ENCODE data around the gene AGO3. TPM values are rescaled to one million over a fixed set of nuclear protein-coding genes. Genes with fewer than 3 reads are reported as not detected.

AGO3 gene
- total RNA-seq, 1 experiment from 2014 or later: 50.1 TPM

DNA sequence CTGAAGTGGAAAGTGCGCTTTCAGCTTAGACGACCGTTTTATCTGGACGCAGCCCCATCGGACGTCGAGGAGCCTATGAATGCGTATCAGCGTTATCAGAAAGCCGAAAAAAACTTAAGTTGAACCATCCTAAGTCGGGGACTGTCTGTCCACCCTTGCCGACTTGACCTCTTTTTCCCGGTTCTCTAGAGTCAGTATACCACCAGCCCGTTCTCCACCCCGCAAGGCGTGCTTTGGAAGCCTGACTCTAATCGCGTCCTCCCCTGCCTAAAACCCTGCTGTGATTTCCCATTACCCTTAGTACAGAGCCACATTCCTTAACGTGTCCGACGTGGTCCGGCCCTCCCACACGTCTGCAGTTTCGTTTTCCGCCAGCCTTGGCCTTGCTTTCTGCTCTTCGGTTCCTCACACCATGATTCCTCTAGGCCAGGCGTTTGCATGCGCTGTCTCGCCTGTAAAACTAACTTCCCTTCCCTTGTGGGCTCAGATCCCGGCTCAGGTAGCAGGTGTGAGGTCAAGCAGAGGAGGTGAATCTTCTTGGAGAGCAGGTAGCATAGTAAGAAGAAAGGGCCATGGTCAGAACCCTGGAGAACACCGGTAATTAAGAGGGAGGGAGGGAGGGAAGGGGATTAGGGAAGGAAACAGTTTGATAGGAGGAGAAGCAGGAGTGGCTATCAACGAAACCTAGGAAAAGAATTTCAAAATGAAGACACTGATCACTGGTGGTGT lies 158.7 kb downstream of the AGO3 start:
- ChIA-PET CTCF (no interaction called here), POLR2A (ENCODE audit: unreplicated experiment) (no interaction called here)
- peak overlapping the region; percentile 87 for H2AFZ ChIP-seq

GRCh38 chr1:36091141-36091540 lies 160.2 kb downstream of the AGO3 start:
- BruUV-seq (replicated peaks): no TSS peak
- no peak for DNase-seq
- Histone ChIP-seq H2AFZ (no peak overlapping the region), H3K9me3 (ENCODE audit: insufficient read depth, low read depth) (no peaks in the 10 kb centered on the region), H3K9me2 (ENCODE audit: insufficient read depth) (no peaks in the 10 kb centered on the region), H3K36me3 (ENCODE audit: low read depth) (peaks cover 26% of the 10 kb centered on the region), H3K4me3 (no peak overlapping the region), H3K27ac (no peak overlapping the region), H4K20me1 (ENCODE audit: insufficient read depth) (peaks cover 16% of the 10 kb centered on the region), H3K4me1 (replicated peaks; ENCODE audit: insufficient read depth) (peaks cover 6% of the 10 kb centered on the region), H3F3A (ENCODE audit: insufficient read depth, low read depth) (peaks cover 20% of the 10 kb centered on the region; the same call in 1 of the 2 replicates), H3K27me3 (ENCODE audit: insufficient read depth, low read depth) (no peaks in the 10 kb centered on the region), H3K4me2 (no peak overlapping the region), H3K79me2 (ENCODE audit: low read depth) (peaks cover 27% of the 10 kb centered on the region)
- CTCF ChIA-PET: no interaction called here
- TF ChIP-seq CTCF (conservative IDR thresholded peaks at IDR 0.05) (no peak), EZH2 (IDR thresholded peaks at IDR 0.05; ENCODE audit: low read depth) (no peak)
- intact Hi-C loops (cut with micrococcal nuclease; ENCODE audit: unreplicated experiment): no loop called here
- POLR2A ChIA-PET (ENCODE audit: unreplicated experiment): no interaction called here

More for the DNA sequence above, 158.7 kb downstream of the AGO3 start:
- peaks cover 27% of the 10 kb centered on the region for H3K79me2 ChIP-seq (ENCODE audit: low read depth)
- peak overlapping the region; percentile 57 for H3K27ac ChIP-seq
- H3K9me2 ChIP-seq (ENCODE audit: insufficient read depth): no peaks in the 10 kb centered on the region
- H4K20me1 ChIP-seq (ENCODE audit: insufficient read depth): peaks cover 16% of the 10 kb centered on the region
- peak overlapping the region; percentile 90 for H3K4me2 ChIP-seq
- H3K27me3 ChIP-seq (ENCODE audit: insufficient read depth, low read depth): no peaks in the 10 kb centered on the region
- H3K4me3 ChIP-seq: peak overlapping the region; percentile 97
- peaks cover 6% of the 10 kb centered on the region for H3K4me1 ChIP-seq (replicated peaks; ENCODE audit: insufficient read depth)
- TF ChIP-seq CTCF (conservative IDR thresholded peaks at IDR 0.05) (no peak), EZH2 (IDR thresholded peaks at IDR 0.05; ENCODE audit: low read depth) (no peak)
- H3F3A ChIP-seq (ENCODE audit: insufficient read depth, low read depth): peaks cover 8% of the 10 kb centered on the region; the same call in 1 of the 2 replicates
- H3K9me3 ChIP-seq (ENCODE audit: insufficient read depth, low read depth): no peaks in the 10 kb centered on the region
- H3K36me3 ChIP-seq (ENCODE audit: low read depth): peaks cover 23% of the 10 kb centered on the region
- BruUV-seq (replicated peaks): TSS peak; percentile 85
- DNase-seq: peak; percentile 51 to 59
- intact Hi-C loops (cut with micrococcal nuclease; ENCODE audit: unreplicated experiment): no loop called here

GRCh38 chr1:36091698-36092097 lies 160.8 kb downstream of the AGO3 start:
- Histone ChIP-seq H3K27ac (no peak overlapping the region), H3K27me3 (ENCODE audit: insufficient read depth, low read depth) (no peaks in the 10 kb centered on the region), H3K36me3 (ENCODE audit: low read depth) (peaks cover 26% of the 10 kb centered on the region), H2AFZ (no peak overlapping the region), H3K79me2 (ENCODE audit: low read depth) (peaks cover 27% of the 10 kb centered on the region), H3K9me2 (ENCODE audit: insufficient read depth) (no peaks in the 10 kb centered on the region), H3K9me3 (ENCODE audit: insufficient read depth, low read depth) (no peaks in the 10 kb centered on the region), H3F3A (ENCODE audit: insufficient read depth, low read depth) (peaks cover 20% of the 10 kb centered on the region; the same call in 1 of the 2 replicates), H4K20me1 (ENCODE audit: insufficient read depth) (peaks cover 16% of the 10 kb centered on the region), H3K4me3 (no peak overlapping the region), H3K4me2 (no peak overlapping the region), H3K4me1 (replicated peaks; ENCODE audit: insufficient read depth) (peaks cover 6% of the 10 kb centered on the region)
- DNase-seq: no peak
- TF ChIP-seq CTCF (conservative IDR thresholded peaks at IDR 0.05) (no peak), EZH2 (IDR thresholded peaks at IDR 0.05; ENCODE audit: low read depth) (no peak)
- ChIA-PET POLR2A (ENCODE audit: unreplicated experiment) (no interaction called here), CTCF (interaction anchor here (0.6 kb wide), 1 partner anchor 55 kb away, joined by 3 read pairs; no protein-coding TSS in a partner anchor)
- BruUV-seq (replicated peaks): no TSS peak
- intact Hi-C loops (cut with micrococcal nuclease; ENCODE audit: unreplicated experiment): no loop called here
